GM10847 (cell line): ENCODE measurements around the gene ZNF273.

Experiments used
- POLR2A ChIP-seq: IDR thresholded peaks from 2 replicates; pipeline ENCODE4 v1.6.1; 2011; ENCODE audit not compliant: insufficient read length; ENCODE audit errors: extremely low read depth

ZNF273 gene

GRCh38 chr7:64902806-64903721, at the start of gene ZNF273:
Gene ZNF273 (plus strand): TSS chr7:64903273. CDS start chr7:64903318, 45 bp downstream.
- peak; percentile 65 for TF ChIP-seq POLR2A

GRCh38 chr7:64853679-64854078, 49.4 kb upstream of the ZNF273 start:
- no peak for TF ChIP-seq POLR2A

GRCh38 chr7:64854969-64855368, 48.1 kb upstream of the ZNF273 start:
- no peak for TF ChIP-seq POLR2A

GRCh38 chr7:64863021-64863420, 40.1 kb upstream of the ZNF273 start:
- TF ChIP-seq POLR2A, result no peak

- no peak for TF ChIP-seq POLR2A
Measured at GRCh38 chr7:64863969-64864368, 39.1 kb upstream of the ZNF273 start.

GRCh38 chr7:64867863-64868440, 35.1 kb upstream of the ZNF273 start:
- no peak for TF ChIP-seq POLR2A

- no peak for TF ChIP-seq POLR2A
Measured at GRCh38 chr7:64868499-64868898, 34.6 kb upstream of the ZNF273 start.

- TF ChIP-seq POLR2A, result no peak
Measured at GRCh38 chr7:64869121-64869725, 33.9 kb upstream of the ZNF273 start.

GRCh38 chr7:64869912-64870562, 33.0 kb upstream of the ZNF273 start:
- no peak for TF ChIP-seq POLR2A

- no peak for TF ChIP-seq POLR2A
Measured at GRCh38 chr7:64870656-64871055, 32.4 kb upstream of the ZNF273 start.

GRCh38 chr7:64871761-64872160, 31.3 kb upstream of the ZNF273 start:
- no peak for TF ChIP-seq POLR2A

- TF ChIP-seq POLR2A, result no peak
Measured at GRCh38 chr7:64872351-64873154, 30.5 kb upstream of the ZNF273 start.

GRCh38 chr7:64873155-64873500, 29.9 kb upstream of the ZNF273 start:
- TF ChIP-seq POLR2A, result no peak

- TF ChIP-seq POLR2A, result no peak
Measured at GRCh38 chr7:64873517-64873916, 29.6 kb upstream of the ZNF273 start.

- no peak for TF ChIP-seq POLR2A
Measured at GRCh38 chr7:64874114-64874513, 29.0 kb upstream of the ZNF273 start.
